ENCODE results near the gene LILRA1. TPM values are rescaled to one million over a fixed set of nuclear protein-coding genes. Genes with fewer than 3 reads are reported as not detected.

LILRA1 gene
- total RNA-seq, 1 experiment from 2014 or later, result not detected

GRCh38 chr19:54608205-54608604, 14.8 kb downstream of the LILRA1 start:
- Mint-ChIP-seq H3K27ac (ENCODE audit: unreplicated experiment) (no peak overlapping the region), H3K27me3 (ENCODE audit: insufficient read depth, unreplicated experiment) (peaks cover 9% of the 10 kb centered on the region), H3K4me1 (ENCODE audit: low read depth, unreplicated experiment) (no peaks in the 10 kb centered on the region), H3K9me3 (ENCODE audit: unreplicated experiment) (no peaks in the 10 kb centered on the region), H3K4me3 (ENCODE audit: unreplicated experiment) (no peak overlapping the region), H3K36me3 (ENCODE audit: insufficient read depth, unreplicated experiment) (no peaks in the 10 kb centered on the region)
- no peak overlapping the region for H3K4me3 ChIP-seq (ENCODE audit: low read depth, low read length)
- no peak for TF ChIP-seq CTCF (IDR thresholded peaks at IDR 0.05; ENCODE audit: insufficient read depth in 1 of 2, low read depth in 1 of 2, low read length in 1 of 2, severe bottlenecking in 1 of 2, unreplicated experiment in 1 of 2)
- H3K9me3 ChIP-seq, result peaks cover 5% of the 10 kb centered on the region
- no peaks in the 10 kb centered on the region for H3K4me1 ChIP-seq
- DNase-seq, result no peak
- intact Hi-C loops (cut with micrococcal nuclease; ENCODE audit: unreplicated experiment), result no loop called here
- BruUV-seq (replicated peaks), result no TSS peak
- H3K36me3 ChIP-seq (ENCODE audit: control insufficient read depth, insufficient read depth, low read length), result no peaks in the 10 kb centered on the region
- ChIA-PET POLR2A (no interaction called here), CTCF (no interaction called here)
- H3K27me3 ChIP-seq (replicated peaks; ENCODE audit: control insufficient read depth, insufficient read depth, low read length), result no peaks in the 10 kb centered on the region

DNA sequence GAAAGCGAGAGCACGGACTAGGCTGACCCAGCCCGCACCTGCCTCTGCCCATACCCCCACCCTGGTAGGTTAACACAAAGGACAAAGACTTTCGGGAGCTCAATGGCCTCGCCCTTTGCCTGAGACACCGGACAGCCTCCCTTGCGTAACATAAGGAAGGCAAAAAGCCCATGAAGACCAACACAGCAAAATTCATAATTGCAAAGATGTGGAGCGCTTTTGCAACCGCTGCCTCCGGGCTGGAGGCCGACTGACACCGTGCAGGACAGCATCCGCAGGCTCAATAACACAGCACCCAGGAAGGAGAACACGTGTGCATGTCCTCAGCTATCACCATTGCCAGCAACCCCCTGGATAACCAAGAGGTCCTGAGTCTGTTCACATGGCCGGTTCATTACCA, 15.4 kb downstream of the LILRA1 start:
- H3K27ac Mint-ChIP-seq (ENCODE audit: unreplicated experiment), result no peak overlapping the region
- BruUV-seq (replicated peaks), result no TSS peak
- CTCF ChIA-PET, result no interaction called here
- POLR2A ChIA-PET, result interaction anchor here (0.7 kb wide), 1 partner anchor 769 kb away, joined by 3 read pairs; no protein-coding TSS in a partner anchor
- H3K36me3 Mint-ChIP-seq (ENCODE audit: insufficient read depth, unreplicated experiment), result no peaks in the 10 kb centered on the region
- Histone ChIP-seq H3K4me3 (ENCODE audit: low read depth, low read length) (no peak overlapping the region), H3K9me3 (peaks cover 5% of the 10 kb centered on the region), H3K27me3 (replicated peaks; ENCODE audit: control insufficient read depth, insufficient read depth, low read length) (no peaks in the 10 kb centered on the region), H3K4me1 (no peaks in the 10 kb centered on the region), H3K36me3 (ENCODE audit: control insufficient read depth, insufficient read depth, low read length) (no peaks in the 10 kb centered on the region)
- peaks cover 1% of the 10 kb centered on the region for H3K9me3 Mint-ChIP-seq (ENCODE audit: unreplicated experiment)
- no peak for TF ChIP-seq CTCF (IDR thresholded peaks at IDR 0.05; ENCODE audit: insufficient read depth in 1 of 2, low read depth in 1 of 2, low read length in 1 of 2, severe bottlenecking in 1 of 2, unreplicated experiment in 1 of 2)
- H3K27me3 Mint-ChIP-seq (ENCODE audit: insufficient read depth, unreplicated experiment), result peaks cover 10% of the 10 kb centered on the region
- intact Hi-C loops (cut with micrococcal nuclease; ENCODE audit: unreplicated experiment), result no loop called here
- H3K4me1 Mint-ChIP-seq (ENCODE audit: low read depth, unreplicated experiment), result no peaks in the 10 kb centered on the region
- DNase-seq, result no peak
- no peak overlapping the region for H3K4me3 Mint-ChIP-seq (ENCODE audit: unreplicated experiment)

DNA sequence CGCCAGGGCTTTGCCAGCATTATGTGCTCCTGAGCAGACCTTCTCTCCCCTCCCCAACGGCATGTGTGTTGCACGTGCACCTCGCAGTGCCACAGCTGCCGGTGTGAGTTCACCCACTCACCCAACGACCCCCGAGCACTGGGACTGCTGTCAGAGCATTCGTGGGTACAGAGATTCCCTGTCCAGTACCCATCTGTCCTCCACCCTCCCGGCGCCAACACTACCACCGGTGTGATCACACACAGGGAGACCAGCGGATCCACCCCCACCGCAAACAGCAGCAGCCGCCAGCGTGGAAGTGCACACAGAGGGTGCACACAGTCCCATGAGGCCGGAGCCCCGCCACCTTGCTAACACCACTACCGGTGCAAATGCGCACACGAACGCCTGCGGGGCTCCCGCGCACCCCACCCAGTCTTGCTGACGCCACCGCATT, 15.9 kb downstream of the LILRA1 start:
- H3K9me3 ChIP-seq, result peaks cover 5% of the 10 kb centered on the region
- H3K27me3 ChIP-seq (replicated peaks; ENCODE audit: control insufficient read depth, insufficient read depth, low read length), result no peaks in the 10 kb centered on the region

More for the DNA sequence above, 15.9 kb downstream of the LILRA1 start:
- Mint-ChIP-seq H3K27ac (ENCODE audit: unreplicated experiment) (no peak overlapping the region), H3K36me3 (ENCODE audit: insufficient read depth, unreplicated experiment) (no peaks in the 10 kb centered on the region), H3K4me1 (ENCODE audit: low read depth, unreplicated experiment) (no peaks in the 10 kb centered on the region), H3K9me3 (ENCODE audit: unreplicated experiment) (peaks cover 7% of the 10 kb centered on the region), H3K4me3 (ENCODE audit: unreplicated experiment) (no peak overlapping the region), H3K27me3 (ENCODE audit: insufficient read depth, unreplicated experiment) (peaks cover 14% of the 10 kb centered on the region)
- intact Hi-C loops (cut with micrococcal nuclease; ENCODE audit: unreplicated experiment), result no loop called here
- BruUV-seq (replicated peaks), result no TSS peak
- Histone ChIP-seq H3K4me1 (no peaks in the 10 kb centered on the region), H3K36me3 (ENCODE audit: control insufficient read depth, insufficient read depth, low read length) (no peaks in the 10 kb centered on the region), H3K4me3 (ENCODE audit: low read depth, low read length) (no peak overlapping the region)
- ChIA-PET POLR2A (no interaction called here), CTCF (no interaction called here)
- DNase-seq, result no peak
- TF ChIP-seq CTCF (IDR thresholded peaks at IDR 0.05; ENCODE audit: insufficient read depth in 1 of 2, low read depth in 1 of 2, low read length in 1 of 2, severe bottlenecking in 1 of 2, unreplicated experiment in 1 of 2), result no peak

Data from Caco-2 (cell line).